ENCODE data around the gene CHRNA9. TPM values are rescaled to one million over a fixed set of nuclear protein-coding genes. Genes with fewer than 3 reads are reported as not detected.

Gene CHRNA9
- total and polyA plus RNA-seq, 2 of the 13 experiments (the other 11 are each of a cell fraction or from before 2014, with no cell fraction given) = not detected

DNA sequence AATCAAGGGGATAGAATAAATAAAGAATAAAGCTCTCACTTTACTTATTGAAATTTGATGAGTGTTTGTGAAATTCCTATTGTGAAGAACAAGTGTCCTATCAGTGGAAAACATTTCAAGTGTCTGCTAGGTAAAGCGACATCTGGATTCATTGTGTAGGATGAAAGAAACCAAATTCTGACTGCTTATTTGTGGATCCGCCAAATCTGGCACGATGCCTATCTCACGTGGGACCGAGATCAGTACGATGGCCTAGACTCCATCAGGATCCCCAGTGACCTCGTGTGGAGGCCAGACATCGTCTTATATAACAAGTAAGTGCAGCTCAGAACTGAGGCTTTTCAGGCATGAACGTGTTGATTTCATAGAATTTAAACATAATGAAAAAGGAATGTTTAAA is 1.9 kb downstream of the CHRNA9 start:
- WGBS (ENCODE audit: low lambda C conversion rate) = 24% methylated on average over 9 of the region's 9 CpGs
- Histone ChIP-seq H3K4me3 (replicated peaks in 1 of 3; ENCODE audit: insufficient read depth in 1 of 3, low read depth in 2 of 3, low read length in 3 of 3) (no peak overlapping the region), H3K27ac (ENCODE audit: extremely low read length, insufficient read depth, low read length) (no peak overlapping the region), H2AFZ (ENCODE audit: low read length) (no peak overlapping the region), H3K36me3 (replicated peaks in 1 of 2; ENCODE audit: control insufficient read depth in 1 of 2, insufficient read depth in 2 of 2, low read length in 2 of 2) (no peaks in the 10 kb centered on the region), H4K20me1 (ENCODE audit: insufficient read depth, low read length) (no peaks in the 10 kb centered on the region), H3K4me2 (ENCODE audit: low read depth, low read length) (no peak overlapping the region), H3K9ac (ENCODE audit: insufficient read depth, low read depth, low read length) (no peak overlapping the region), H3K27me3 (ENCODE audit: control insufficient read depth in 1 of 2, insufficient read depth in 2 of 2, low read length in 2 of 2) (peaks cover 1 to 9% of the 10 kb centered on the region in 2 experiments; a peak in 2 of 5 replicates), H3K9me3 (ENCODE audit: low read length) (no peaks in the 10 kb centered on the region), H3K4me1 (ENCODE audit: insufficient read depth, low read length) (peaks cover 9% of the 10 kb centered on the region), H3K79me2 (ENCODE audit: insufficient read depth, low read length) (no peaks in the 10 kb centered on the region)
- intact Hi-C loops (cut with micrococcal nuclease; ENCODE audit: unreplicated experiment) = no loop called here
- ATAC-seq (no peak), DNase-seq (ENCODE audit: low spot score) (no peak), FAIRE-seq (no peak)
- no TSS peak for BruUV-seq (replicated peaks)
- CTCF ChIA-PET (ENCODE audit: low intra/inter-chr PET ratio, low total read pairs) = no interaction called here
- TF ChIP-seq ZBTB3 (CRISPR knock-in tag; IDR thresholded peaks at IDR 0.05; ENCODE audit: borderline replicate concordance, low read depth) (no peak), ZNF614 (CRISPR knock-in tag; IDR thresholded peaks at IDR 0.05; ENCODE audit: borderline replicate concordance) (no peak), AGO2 (optimal IDR thresholded peaks at IDR 0.05; ENCODE audit: low read depth, low read length) (no peak), SMYD3 (CRISPR knock-in tag; IDR thresholded peaks at IDR 0.05) (no peak)
- POLR2A ChIA-PET = no interaction called here
- in situ Hi-C loops (cut with HindIII; ENCODE audit: extremely low pct_ligation_motif_present, low pct_unique_long_range_greater_than_20kb) = no loop called here

DNA sequence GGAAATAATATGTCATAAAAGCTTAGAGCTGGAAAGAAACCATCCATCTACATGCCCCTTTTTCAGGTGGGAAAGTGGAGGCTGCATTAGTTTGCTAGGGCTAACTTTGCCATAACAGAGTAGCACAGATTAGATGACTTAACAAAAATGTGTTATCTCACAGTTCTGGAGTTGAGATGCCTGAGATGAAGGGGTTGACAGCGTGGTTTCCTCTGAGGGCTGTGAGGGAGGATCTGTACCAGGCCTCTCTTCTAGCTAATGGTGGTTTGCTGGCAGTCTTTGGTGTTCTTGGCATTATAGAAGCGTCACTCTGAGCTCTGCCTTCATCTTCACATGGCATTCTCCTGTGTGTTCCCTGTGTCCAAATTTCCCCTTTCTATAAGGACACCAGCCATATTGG is 2.4 kb downstream of the CHRNA9 start:
- Histone ChIP-seq H3K4me2 (ENCODE audit: low read depth, low read length) (no peak overlapping the region), H3K4me1 (ENCODE audit: insufficient read depth, low read length) (peaks cover 9% of the 10 kb centered on the region), H3K27me3 (ENCODE audit: control insufficient read depth in 1 of 2, insufficient read depth in 2 of 2, low read length in 2 of 2) (peaks cover 1 to 9% of the 10 kb centered on the region in 2 experiments; a peak in 2 of 5 replicates), H3K27ac (ENCODE audit: extremely low read length, insufficient read depth, low read length) (no peak overlapping the region), H3K36me3 (replicated peaks in 1 of 2; ENCODE audit: control insufficient read depth in 1 of 2, insufficient read depth in 2 of 2, low read length in 2 of 2) (no peaks in the 10 kb centered on the region), H4K20me1 (ENCODE audit: insufficient read depth, low read length) (no peaks in the 10 kb centered on the region), H3K79me2 (ENCODE audit: insufficient read depth, low read length) (no peaks in the 10 kb centered on the region), H3K9ac (ENCODE audit: insufficient read depth, low read depth, low read length) (no peak overlapping the region), H3K4me3 (replicated peaks in 1 of 3; ENCODE audit: insufficient read depth in 1 of 3, low read depth in 2 of 3, low read length in 3 of 3) (no peak overlapping the region), H2AFZ (ENCODE audit: low read length) (no peak overlapping the region), H3K9me3 (ENCODE audit: low read length) (no peaks in the 10 kb centered on the region)
- DNase-seq (ENCODE audit: low spot score) (no peak), FAIRE-seq (no peak), ATAC-seq (no peak)
- in situ Hi-C loops (cut with HindIII; ENCODE audit: extremely low pct_ligation_motif_present, low pct_unique_long_range_greater_than_20kb) (no loop called here), intact Hi-C loops (cut with micrococcal nuclease; ENCODE audit: unreplicated experiment) (no loop called here)
- TF ChIP-seq TCF7 (IDR thresholded peaks at IDR 0.05; ENCODE audit: low read depth) = no peak
- no peak for TF ChIP-seq ZNF274 (CRISPR knock-in tag; IDR thresholded peaks at IDR 0.05)
- TF ChIP-seq ZNF24 (IDR thresholded peaks at IDR 0.05) = no peak
- TF ChIP-seq, protein P1, sequence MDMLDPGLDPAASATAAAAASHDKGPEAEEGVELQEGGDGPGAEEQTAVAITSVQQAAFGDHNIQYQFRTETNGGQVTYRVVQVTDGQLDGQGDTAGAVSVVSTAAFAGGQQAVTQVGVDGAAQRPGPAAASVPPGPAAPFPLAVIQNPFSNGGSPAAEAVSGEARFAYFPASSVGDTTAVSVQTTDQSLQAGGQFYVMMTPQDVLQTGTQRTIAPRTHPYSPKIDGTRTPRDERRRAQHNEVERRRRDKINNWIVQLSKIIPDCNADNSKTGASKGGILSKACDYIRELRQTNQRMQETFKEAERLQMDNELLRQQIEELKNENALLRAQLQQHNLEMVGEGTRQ (IDR thresholded peaks at IDR 0.05; ENCODE audit: low read depth, low read length) = no peak
- TF ChIP-seq, protein P1 (CRISPR knock-in tag; IDR thresholded peaks at IDR 0.05; ENCODE audit: borderline replicate concordance) = no peak
- TF ChIP-seq, protein P2, sequence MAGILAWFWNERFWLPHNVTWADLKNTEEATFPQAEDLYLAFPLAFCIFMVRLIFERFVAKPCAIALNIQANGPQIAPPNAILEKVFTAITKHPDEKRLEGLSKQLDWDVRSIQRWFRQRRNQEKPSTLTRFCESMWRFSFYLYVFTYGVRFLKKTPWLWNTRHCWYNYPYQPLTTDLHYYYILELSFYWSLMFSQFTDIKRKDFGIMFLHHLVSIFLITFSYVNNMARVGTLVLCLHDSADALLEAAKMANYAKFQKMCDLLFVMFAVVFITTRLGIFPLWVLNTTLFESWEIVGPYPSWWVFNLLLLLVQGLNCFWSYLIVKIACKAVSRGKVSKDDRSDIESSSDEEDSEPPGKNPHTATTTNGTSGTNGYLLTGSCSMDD (CRISPR knock-in tag; IDR thresholded peaks at IDR 0.05) = no peak
- no peak for TF ChIP-seq ZNF589 (CRISPR knock-in tag; conservative IDR thresholded peaks at IDR 0.05)
- TF ChIP-seq ZNF629 (CRISPR knock-in tag; conservative IDR thresholded peaks at IDR 0.05) = peak; percentile 45; the same call in 1 of the 2 replicates
- no peak for TF ChIP-seq REL (CRISPR knock-in tag; conservative IDR thresholded peaks at IDR 0.05)
- TF ChIP-seq, protein P3, sequence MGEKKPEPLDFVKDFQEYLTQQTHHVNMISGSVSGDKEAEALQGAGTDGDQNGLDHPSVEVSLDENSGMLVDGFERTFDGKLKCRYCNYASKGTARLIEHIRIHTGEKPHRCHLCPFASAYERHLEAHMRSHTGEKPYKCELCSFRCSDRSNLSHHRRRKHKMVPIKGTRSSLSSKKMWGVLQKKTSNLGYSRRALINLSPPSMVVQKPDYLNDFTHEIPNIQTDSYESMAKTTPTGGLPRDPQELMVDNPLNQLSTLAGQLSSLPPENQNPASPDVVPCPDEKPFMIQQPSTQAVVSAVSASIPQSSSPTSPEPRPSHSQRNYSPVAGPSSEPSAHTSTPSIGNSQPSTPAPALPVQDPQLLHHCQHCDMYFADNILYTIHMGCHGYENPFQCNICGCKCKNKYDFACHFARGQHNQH (CRISPR knock-in tag; IDR thresholded peaks at IDR 0.05) = no peak
- no TSS peak for BruUV-seq (replicated peaks)
- WGBS (ENCODE audit: low lambda C conversion rate) = 50% methylated on average over 2 of the region's 2 CpGs
- ChIA-PET CTCF (ENCODE audit: low intra/inter-chr PET ratio, low total read pairs) (no interaction called here), POLR2A (no interaction called here)
